ENCODE results near the gene APC2.

DNA sequence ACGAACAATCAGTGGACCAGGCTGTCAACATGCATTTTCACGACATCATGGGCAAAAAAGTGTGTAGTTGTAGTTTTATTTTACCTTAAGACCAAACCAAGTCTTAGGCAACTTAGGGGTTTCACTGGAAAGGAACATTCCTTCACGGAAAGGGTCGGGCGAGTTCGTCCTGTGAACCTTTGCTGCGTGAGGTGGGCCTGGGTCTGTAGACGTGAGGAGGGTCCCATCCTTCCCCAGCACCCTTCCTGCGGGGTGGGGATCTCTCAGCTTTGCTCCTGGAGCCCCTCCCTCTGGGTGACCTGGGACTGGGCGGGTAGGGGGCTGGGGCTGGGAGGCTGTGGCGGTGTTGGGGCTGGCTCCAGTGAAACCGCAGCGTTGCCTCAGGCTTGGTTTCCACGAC lies 24.0 kb upstream of the APC2 start:
- TF ChIP-seq, protein P1, sequence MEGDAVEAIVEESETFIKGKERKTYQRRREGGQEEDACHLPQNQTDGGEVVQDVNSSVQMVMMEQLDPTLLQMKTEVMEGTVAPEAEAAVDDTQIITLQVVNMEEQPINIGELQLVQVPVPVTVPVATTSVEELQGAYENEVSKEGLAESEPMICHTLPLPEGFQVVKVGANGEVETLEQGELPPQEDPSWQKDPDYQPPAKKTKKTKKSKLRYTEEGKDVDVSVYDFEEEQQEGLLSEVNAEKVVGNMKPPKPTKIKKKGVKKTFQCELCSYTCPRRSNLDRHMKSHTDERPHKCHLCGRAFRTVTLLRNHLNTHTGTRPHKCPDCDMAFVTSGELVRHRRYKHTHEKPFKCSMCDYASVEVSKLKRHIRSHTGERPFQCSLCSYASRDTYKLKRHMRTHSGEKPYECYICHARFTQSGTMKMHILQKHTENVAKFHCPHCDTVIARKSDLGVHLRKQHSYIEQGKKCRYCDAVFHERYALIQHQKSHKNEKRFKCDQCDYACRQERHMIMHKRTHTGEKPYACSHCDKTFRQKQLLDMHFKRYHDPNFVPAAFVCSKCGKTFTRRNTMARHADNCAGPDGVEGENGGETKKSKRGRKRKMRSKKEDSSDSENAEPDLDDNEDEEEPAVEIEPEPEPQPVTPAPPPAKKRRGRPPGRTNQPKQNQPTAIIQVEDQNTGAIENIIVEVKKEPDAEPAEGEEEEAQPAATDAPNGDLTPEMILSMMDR (IDR thresholded peaks at IDR 0.05 in 8 of 11, conservative IDR thresholded peaks at IDR 0.05 in 3 of 11): no peak
- no peak for TF ChIP-seq POLR2A (IDR thresholded peaks at IDR 0.05)
- TF ChIP-seq POLR2AphosphoS5 (IDR thresholded peaks at IDR 0.05): peak in 1 of 3 donors; percentile 4
